Measurements from ENCODE around the gene PDGFRB.
A peak's percentile ranks its signal among the peaks of the same experiment; 100 is the strongest.

Gene PDGFRB

DNA sequence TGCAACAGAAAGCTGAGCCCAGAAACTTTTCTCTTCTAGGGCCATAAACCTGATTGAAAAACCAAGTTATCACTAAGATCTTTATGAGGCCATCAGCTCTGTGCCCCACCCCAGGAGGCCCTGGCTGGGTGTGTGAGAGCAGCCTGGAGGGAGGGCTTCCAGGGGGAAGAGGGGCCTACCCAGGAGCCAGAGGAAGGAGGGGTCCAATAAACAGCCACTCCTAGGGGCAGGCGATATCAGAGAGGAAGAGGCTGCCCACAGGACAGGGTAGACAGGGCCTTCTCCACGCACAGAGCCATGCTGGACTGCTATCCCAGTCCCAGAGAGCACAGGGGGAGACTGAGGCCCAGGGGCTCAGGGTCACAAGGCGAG is 6.5 kb upstream of the PDGFRB start:
- no peak for DNase-seq

DNA sequence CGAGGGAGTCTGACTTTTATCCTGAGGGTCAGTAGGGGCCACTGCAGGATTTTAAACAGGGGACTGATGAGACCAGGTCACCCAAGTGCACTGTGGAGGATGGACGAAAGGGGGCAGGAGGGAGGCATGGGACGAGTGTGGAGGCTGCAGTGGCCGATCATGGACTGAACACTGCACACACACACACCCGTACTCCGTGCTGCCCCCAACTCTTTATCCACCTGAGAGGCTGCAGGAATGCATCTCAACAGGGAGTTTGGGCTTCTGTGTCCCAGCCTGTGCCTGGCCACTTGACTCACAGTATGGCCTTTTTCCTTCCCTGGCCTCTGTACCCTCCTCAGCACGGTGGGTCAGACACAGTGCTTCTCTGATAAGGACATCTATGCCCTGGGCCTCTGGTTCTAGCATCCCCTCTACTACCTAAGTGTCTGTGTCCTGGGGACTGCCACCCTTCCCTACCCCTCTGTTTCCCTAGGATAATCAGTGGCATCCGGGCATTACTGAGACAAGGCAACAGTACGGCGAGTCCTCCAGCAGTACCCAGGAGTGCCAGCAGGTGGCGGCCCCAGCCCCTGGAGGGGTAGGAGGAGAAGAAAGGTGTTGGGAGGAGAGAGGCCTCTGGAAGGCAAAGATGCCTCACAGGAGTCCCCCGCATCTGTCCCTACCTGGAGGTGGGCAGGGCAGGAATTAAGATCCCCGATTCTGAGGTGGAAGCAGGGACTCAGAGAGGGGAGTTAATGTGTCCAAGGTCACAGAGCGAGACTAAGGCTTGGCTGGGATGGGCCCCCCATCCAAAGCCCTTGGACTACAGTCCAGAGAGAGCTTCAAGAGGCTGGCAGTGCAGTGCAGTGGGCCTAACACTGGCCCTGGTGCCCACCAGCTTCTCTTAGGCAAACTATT is 5.8 kb upstream of the PDGFRB start:
- peak; percentile 71 for DNase-seq

DNA sequence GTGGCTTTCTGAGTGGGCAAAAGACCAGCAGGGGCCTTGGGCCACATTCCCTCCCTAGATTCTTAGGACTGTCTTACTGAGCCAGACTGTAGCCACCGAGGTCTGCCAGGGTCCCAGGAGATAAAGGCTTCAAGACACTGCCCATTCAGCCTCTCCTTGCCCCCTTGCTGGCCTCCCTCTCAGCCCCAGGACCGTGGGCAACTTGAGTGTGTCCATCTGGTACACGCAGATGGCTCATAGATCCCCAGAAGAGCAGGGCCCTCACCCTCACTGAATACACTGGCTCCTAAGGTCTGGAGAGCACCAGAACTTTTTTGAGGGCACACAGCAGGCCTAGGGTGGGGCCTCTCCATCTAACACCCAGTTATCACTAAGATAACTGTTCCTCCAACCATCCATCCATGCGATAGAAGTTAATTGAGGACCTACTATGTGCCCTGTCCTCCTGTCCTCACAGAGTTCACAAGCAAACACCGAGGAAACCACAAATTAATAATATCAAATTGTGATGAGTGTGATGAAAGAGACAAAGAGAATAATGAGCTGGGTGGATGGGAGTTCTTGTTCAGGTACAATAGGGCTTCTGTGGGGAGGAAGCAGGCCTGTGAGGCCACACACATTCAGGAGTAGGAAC is 4.9 kb upstream of the PDGFRB start:
- no peak for DNase-seq

DNA sequence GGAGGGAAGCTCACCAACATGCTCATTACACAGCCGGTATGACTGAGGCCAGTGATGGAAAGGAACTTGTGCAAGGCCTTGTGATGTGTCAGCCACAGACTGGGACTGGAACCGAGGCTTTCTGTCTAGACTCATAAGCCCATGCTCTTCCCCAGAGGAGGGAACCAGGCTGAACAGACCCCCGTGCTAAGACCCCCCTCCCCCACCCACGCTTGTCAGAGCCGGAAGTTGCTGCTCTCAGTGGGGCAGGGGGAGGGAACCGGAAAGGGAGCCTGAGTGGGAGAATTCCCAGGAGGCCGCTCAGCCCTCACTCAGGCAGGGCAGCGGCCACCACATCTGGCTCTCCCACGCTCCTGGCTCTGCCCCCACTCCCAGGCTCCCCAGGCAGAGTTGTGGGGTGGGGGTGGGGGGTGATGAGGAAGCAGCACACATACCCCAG is 4.1 kb upstream of the PDGFRB start:
- DNase-seq: peak; percentile 81

DNA sequence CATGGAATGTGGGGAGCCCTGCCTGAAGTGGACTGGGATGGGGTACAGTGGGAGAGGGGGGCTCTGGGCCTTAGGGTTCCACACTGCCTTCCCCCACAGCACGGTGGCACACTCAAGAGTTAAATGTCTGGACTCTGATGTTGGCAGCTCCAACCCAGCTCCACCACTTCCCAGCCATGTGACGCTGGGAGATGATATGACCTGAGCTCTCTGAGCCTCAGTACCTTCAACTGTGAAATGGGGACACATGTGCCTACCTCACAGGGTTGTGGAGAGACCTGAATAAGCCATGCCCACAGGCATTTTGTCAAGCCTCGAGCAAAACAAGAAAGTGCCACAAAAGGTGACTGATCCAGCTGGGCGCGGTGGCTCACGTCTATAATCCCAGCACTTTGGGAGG is 3.4 kb upstream of the PDGFRB start:
- DNase-seq: no peak

DNA sequence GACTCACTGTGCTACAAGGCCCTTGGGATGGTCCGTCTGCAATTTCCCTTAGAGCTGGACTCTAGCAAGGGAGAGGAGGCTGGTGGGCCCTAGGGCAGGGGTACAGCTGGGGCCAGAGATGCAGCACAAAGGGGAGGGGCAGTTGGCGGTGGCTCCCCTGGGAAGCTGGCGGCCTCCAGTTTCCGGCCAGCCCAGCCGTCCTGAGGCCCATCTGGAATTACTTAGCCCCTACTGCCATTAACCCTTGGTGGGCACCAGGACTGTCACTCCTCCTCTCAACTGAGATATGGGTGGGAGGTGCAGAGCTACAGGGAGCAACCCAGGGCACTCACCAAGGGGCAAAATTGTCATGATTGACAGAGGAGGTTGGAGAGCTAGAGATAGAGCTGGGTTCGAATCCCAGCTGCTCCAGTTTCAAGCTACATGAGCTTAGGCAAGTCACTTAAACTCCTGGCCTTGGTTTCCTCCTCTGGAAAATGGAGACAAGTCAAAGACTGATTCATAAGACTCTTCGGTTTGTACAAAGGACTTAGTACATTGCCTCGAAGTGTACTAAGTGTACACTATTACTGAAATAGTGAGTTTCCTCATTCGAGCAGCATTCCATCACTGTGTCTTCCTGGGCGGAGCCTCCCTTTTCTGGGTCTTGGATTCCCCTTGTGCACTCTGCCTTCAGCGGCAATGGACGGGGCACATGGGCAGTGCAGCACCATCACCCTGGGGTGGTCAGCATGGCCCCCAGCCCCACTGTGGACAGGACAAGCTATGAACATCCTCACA is 2.7 kb upstream of the PDGFRB start:
- peak; percentile 59 for DNase-seq

DNA sequence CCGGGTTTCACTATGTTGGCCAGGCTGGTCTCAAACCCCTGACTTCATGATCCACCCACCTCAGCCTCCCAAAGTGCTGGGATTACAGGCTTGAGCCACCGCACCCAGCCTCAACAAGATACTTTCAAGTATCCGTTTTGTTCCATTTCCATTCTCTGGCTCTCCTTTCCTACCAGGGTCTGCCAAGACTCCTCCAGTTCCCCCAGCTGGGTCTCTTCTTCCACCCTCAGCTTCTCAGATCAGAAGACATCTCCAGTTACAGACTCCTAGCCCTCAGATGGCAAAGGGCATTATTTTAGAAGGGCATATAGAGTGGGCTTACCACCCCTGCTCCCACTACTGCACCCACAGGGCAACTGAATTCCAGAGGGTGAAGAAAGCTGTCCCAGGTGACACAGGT is 1.5 kb upstream of the PDGFRB start:
- no peak for DNase-seq

DNA sequence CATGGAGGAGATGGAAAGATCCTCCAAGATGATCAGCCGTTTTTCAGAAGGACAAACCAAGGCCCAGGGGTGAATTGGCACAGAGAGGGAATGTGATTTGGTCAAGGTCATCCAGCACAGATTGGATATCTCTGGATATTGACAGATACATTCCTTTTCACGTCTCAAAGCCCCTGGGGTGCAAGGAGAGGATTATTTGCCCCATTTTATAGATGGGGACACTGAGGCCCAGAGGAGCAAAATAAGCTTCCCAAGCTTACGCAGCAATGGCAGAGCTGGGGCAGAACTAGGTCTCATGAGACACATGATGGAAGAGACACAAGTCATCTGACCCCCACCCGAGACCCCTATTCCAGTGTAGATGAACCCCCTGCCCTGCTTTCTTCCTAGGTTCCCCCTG is 895 bp upstream of the PDGFRB start:
- no peak for DNase-seq

DNA sequence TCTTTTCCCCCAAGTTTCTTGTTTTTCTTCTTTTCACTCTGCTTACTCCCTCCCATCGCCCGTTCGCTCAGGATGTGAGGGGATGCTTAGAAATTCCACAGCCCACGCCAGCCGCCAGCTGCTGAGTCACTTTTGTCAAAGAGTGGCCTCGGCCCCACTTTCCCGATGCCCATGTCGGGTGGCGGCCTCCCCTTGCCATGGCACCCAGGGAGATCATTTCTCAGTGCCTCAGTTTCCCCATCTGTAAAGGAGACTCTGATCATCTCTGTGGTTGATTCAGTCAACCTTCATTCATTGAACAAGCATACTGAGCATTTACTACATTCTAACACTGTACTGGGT is 353 bp upstream of the PDGFRB start:
- no peak for DNase-seq

DNA sequence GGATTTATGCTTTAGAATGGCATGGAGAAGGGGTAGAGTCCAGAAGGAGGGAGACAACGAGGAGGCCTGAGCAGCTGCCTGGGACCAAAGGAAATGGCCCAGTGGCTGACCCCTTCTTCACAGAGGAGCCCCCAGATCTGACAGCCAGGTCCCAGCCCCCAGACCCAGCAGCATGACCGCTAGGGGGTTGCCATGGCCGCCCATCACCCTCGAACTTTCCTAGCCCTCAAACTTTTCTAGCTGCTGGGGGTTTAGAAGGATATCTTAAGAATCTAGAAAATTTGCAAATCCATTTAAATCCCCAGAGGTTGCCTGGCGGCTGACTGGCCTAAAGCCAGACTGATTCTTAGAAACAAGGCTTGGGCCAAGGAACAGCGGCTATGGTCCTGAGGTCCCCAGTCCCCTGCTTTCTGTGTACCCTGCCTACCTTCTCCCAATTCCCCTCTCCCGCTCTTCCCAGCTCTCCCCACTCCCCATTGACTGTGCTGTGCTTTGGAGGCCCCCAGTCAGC is 972 bp downstream of the PDGFRB start:
- peak; percentile 45 for DNase-seq

DNA sequence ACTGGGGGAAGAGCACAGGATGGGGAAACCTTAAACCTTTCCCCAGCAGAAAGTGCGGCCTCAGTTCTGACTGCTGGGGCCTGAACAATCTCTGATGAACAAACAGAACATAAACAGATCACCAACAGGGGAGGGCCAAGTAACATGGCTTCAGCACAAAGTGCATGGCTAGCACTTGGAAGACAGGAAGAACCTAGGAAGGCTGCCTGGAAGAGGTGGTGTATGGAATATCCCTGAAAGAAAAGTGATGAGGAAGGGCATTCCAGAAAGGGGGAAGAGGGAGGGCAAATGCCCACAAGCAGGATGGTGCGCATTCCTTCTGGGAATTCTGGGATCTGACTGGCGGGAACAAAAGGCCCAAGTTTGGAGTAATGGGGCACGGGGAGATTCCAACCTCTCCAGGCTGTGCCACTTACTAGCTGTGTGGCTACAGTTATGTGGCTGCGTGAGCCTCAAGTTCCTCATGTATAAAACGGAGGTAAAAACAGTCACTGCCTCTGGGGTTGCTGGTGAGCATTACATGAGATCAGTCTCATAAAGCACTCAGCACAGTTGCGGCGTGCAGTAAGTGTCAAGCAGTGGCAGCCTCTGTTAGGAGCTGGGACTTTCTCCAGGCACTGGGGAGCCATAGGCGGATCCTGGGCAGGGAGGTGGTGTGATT is 1.6 kb downstream of the PDGFRB start:
- peak; percentile 67 for DNase-seq

DNA sequence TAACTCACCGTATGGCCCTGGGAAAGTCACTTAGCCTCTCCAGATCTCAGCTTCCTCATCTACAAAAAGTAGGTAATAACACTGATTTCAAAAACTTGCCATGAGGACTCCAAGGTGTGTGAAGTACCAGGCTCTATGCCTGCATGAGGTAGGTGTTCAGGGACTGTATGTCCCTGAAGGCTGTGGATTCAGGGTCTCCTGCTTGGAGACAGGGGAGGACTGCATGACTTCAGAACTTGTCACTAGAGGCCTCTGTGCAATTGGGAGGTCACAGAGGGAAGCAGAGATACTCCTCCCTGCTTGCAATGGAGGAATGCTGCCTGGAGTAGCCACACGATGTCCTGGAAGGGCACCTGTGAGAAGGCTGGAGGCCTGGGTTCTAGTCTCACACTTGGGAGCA is 2.2 kb downstream of the PDGFRB start:
- no peak for DNase-seq

DNA sequence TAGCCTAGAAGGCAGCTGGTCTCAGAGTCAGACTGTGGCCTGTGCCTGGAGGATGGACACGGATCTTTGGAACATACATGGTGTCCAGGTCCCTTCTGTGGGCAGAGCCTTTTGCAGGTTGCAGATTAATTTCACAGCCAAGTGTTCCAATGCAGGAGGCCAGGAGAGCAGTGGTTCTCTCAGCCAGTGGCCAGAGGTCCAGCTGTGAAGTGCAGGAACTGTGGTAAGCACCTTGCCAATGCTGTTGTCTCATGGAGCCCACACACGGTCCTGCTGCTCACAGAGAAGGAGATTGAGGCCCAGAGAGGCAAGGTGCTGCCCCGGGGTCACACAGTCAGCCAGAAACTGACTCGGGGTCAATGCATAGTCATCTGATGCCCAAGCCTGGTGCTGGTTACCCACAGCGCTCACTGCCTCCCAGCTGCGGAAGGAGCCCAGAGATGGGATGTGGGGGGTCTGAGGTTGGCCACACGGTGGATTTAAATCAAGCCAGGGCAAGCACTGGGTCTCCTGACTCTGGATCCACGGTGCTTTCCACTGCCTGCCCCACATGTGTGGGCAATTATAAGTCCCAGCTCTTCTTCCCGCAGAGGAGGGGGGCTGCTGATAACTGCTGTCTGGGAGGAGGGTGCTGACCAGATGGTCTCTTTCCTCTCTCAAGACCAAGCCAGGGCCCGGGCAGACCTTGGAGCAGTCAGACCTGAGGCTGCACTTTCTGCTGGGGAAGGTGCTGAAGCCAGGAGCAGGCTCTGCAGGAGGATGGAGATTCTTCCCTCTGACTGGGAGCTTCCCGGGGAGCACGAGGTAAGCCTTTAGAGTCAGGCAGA is 2.8 kb downstream of the PDGFRB start:
- DNase-seq: peak; percentile 49

DNA sequence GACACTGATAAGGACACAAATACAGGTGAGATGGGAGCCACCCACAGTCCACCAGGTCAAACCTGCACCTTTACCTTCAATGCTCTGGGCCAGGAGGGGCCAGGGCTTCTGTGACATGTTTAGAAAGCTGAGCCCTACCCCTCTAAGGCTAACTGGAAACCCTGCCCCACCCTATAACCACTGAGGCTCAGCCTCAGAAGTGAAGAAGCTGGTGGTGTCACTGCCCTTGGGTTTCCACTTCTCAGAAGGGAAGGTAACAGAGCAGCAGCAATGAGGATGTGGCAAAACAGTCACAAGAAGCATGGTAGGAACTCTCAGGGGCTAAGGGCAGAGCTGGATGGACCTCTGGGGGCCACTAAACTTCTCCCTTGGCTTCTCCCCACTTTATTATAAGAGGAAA is 6.0 kb downstream of the PDGFRB start:
- DNase-seq: no peak

DNA sequence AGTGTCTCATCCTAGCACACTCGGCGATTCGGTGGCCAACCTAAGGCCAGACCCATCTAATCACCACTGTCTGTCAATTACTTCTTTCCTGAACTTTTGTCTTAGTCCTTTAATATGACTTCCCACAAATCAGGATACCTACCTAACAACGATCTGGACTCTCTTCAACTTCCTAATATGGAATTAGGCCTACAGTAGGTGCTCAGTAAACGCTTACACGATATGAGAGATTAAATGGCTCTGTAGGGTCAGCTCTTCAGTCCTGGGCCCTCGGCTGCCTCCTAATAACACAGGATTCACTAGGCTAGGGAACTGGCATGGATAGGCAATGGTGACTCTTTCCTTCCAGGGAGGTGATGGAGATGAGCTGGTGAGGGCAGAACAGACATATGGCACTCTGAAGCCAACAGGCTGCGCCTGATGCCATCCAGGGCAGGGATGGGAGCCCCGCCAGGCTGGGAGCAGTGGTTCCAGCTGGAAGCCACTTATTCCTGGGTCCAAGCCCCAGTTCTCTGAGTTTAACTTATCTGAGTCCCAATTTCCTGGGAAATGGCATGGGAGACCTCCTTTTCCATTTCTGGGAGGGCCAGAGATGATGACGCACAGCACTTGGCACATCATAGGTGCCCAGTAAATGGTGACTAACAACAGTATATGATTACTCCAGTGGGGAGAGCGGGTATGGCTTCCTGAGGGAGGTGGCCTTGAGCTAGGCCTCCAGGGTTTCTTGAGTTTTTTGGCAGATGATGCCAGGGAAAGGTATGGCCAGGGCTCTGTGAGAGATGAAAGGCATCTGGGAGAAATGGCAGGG is 7.3 kb downstream of the PDGFRB start:
- no peak for DNase-seq

DNA sequence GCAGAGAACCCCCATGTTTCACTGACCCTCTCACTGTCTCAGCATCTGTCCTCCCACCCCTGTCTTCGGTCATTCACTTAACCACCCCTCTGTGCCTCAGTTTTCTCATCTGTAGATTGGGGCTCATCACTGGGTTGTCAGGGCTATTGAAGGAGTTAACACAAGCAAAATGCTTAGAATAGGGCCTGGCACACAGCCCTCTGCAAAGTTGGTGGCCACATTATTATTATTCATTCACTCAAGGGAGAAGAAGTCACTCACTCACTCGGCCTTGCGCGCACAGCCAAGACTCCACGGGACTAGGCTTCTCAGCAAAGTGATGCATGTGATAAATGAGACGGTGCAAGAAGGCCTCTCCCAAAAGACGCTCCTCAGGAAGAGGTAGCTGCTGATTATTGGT is 8.0 kb downstream of the PDGFRB start:
- no peak for DNase-seq

DNA sequence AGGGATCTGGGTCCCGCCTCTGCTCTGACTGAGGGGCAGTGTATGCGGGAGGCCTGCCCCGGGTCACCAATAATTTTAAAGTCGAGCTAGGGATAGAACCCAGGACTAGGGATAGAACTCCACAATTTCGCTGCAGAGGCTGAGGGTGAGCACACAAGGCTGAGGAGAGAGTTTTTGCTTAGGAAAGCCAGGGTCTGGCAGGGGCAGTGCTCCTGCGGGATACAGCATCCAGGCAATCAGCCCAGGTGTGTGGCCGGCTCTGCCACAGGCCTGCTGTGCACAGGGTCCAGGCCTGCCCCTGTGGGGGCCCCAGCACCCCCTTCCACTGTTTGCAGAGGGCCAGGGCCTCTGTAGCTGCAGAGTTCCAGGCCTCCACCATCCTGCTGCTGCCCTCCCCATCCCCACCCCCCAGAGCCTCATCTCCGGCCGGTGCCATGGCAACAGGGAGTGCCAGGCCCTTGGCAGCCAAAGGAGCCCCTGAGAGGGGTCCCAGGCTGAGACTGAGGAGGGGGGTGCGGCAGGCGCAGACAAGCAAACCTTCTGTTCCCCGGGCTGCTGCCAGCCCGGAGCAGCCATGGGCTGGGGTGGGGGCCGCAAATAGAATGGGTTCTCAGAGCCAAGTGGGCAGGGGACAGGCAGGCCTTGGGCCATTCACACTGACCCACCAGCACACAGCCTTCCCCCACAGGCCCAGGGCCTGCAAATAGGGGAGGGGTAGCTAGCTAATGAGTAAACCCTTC is 8.6 kb downstream of the PDGFRB start:
- no peak for DNase-seq

DNA sequence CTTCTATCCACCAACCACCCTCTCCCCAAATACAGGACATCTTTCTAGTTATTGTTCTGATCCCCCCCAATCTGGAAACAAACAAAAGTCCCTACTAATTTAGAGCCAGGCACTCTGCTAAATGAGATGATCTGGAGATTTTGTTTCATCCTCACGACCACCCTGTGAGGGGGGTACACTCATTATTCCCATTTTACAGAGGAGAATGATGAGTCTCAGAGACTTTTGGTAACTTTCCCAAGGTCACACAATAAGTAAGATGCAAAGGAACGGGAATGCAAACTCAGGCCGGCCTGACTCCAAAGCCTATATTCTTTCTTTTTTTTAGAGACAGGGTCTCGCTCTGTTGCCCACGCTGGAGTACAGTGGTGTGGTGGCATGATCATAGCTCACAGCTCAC is 9.4 kb downstream of the PDGFRB start:
- no peak for DNase-seq

DNA sequence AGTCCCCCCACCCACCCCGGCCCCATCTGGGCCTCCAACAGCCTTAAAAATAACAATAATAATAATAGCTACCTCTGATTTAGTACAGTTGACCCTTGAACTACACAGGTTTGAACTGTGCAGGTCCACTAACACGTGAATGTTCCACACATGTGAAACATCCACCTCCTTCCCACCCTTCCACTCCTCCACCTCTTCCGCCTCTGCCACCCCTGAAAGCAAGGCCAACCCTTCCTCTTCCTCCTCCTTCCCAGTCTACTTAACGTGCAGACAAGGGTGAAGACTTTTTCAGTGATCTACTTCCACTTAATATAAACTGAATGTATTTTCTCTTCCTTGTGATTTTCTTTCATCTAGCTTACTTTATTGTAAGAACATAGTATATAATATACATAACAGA is 10.8 kb downstream of the PDGFRB start:
- no peak for DNase-seq

DNA sequence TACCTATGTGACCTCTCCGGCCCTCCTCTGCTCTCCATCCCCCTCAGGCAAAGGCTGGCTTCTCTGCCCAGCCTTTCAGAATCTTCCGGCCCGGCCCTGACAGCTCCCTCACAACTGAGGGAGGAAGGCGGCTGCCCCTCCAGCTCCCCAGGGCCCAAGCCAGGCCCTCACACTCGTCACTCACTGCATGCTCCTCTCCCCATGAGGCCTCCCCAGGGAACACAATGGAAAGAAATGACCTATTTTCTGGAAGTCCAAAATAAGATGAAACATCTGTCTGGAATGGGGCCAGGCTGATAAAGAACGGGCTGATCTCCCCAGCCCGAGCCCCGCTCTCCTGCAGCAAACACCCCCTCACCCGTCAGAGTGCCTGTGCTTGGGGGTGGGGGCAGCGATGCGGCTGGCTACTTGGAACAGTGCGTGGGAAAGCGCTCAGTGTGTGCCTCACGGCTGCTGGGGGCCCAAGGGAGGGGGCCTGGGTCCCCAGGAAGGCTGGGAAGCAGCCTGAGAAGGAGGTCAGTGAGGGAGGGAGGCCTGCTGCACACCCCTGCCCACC is 11.3 kb downstream of the PDGFRB start:
- DNase-seq: peak; percentile 86
